Brain microvascular endothelial cell (primary cell): Measurements from ENCODE around the gene ZNF608.
A peak's percentile ranks its signal among the peaks of the same experiment; 100 is the strongest.

ENCODE experiments used
- DNase-seq: peaks from one replicate; pipeline ENCODE4 v3.0.0-alpha.2; 2020
- H3K27ac ChIP-seq: fragments of 250-450 bp; sonication (Bioruptor Pico); 2 replicates; pipeline ENCODE4 v1.5.1; 2020; ENCODE audit warnings: mild to moderate bottlenecking, moderate library complexity
- H3K27me3 ChIP-seq: fragments of 250-450 bp; sonication (Bioruptor Pico); replicated peaks from 2 replicates; pipeline ENCODE4 v1.5.1; 2020; ENCODE audit warnings: mild to moderate bottlenecking
- H3K36me3 ChIP-seq: fragments of 250-450 bp; sonication (Bioruptor Pico); replicated peaks from 2 replicates; pipeline ENCODE4 v1.5.1; 2020; ENCODE audit warnings: mild to moderate bottlenecking
- H3K4me3 ChIP-seq: 2 replicates; pipeline ENCODE4 v1.5.1; 2011; ENCODE audit warnings: low read depth, mild to moderate bottlenecking, control low read depth, low read length, moderate library complexity
- CTCF ChIP-seq: IDR thresholded peaks from 2 replicates; pipeline ENCODE4 v1.5.1; 2011; ENCODE audit warnings: low read depth, mild to moderate bottlenecking, moderate library complexity, low read length, control low read depth, inconsistent platforms; ENCODE audit errors: missing control alignments
- in situ Hi-C: cut with HindIII; loops from 2 replicates; pipeline ENCODE4 v1.10.0; 2017; ENCODE audit warnings: low sequenced_read_pairs, low pct_ligation_motif_present

The ZNF608 gene

GRCh38 chr5:124738681-124739633 lies 7.5 kb downstream of the ZNF608 start:
- in situ Hi-C loops, result no loop called here
- H3K27ac ChIP-seq, result no peak overlapping the region
- no peaks in the 10 kb centered on the region for H3K27me3 ChIP-seq
- H3K4me3 ChIP-seq, result no peak overlapping the region
- H3K36me3 ChIP-seq, result no peaks in the 10 kb centered on the region
- peak; percentile 39 for TF ChIP-seq CTCF
- no peak for DNase-seq

- Histone ChIP-seq H3K27ac (no peak overlapping the region), H3K36me3 (no peaks in the 10 kb centered on the region), H3K27me3 (no peaks in the 10 kb centered on the region), H3K4me3 (no peak overlapping the region)
- DNase-seq, result no peak
- in situ Hi-C loops, result no loop called here
- no peak for TF ChIP-seq CTCF
These were observed 8.8 kb downstream of the ZNF608 start for GRCh38 chr5:124737651-124738050.

- Histone ChIP-seq H3K27me3 (no peaks in the 10 kb centered on the region), H3K27ac (no peak overlapping the region), H3K36me3 (no peaks in the 10 kb centered on the region), H3K4me3 (no peak overlapping the region)
- no peak for TF ChIP-seq CTCF
- DNase-seq, result no peak
- in situ Hi-C loops, result no loop called here
These were observed 9.6 kb downstream of the ZNF608 start for GRCh38 chr5:124736805-124737188.

- Histone ChIP-seq H3K4me3 (no peak overlapping the region), H3K36me3 (no peaks in the 10 kb centered on the region), H3K27ac (no peak overlapping the region), H3K27me3 (no peaks in the 10 kb centered on the region)
- TF ChIP-seq CTCF, result no peak
- in situ Hi-C loops, result no loop called here
- peak; percentile 38 for DNase-seq
These were observed 10.2 kb downstream of the ZNF608 start for GRCh38 chr5:124736082-124736804.

- Histone ChIP-seq H3K27ac (no peak overlapping the region), H3K27me3 (no peaks in the 10 kb centered on the region), H3K36me3 (no peaks in the 10 kb centered on the region), H3K4me3 (peak overlapping the region; percentile 36)
- no peak for TF ChIP-seq CTCF
- no peak for DNase-seq
- in situ Hi-C loops, result no loop called here
These were observed 11.1 kb downstream of the ZNF608 start for GRCh38 chr5:124735169-124735858.
